CD4-positive, alpha-beta T cell treated with Interleukin-17A for 4 hours (primary cell): ENCODE results near the gene NLRP4.
"Not testable (repeated sequence)": the region's sequence is repeated elsewhere in the genome, so short reads cannot be mapped to it uniquely, and the experiment has no call there.

Experiments used
- DNase-seq: peaks from one replicate; pipeline ENCODE4 v3.0.0-alpha.2; 2020; ENCODE audit warnings: mixed read lengths

Gene NLRP4

DNA sequence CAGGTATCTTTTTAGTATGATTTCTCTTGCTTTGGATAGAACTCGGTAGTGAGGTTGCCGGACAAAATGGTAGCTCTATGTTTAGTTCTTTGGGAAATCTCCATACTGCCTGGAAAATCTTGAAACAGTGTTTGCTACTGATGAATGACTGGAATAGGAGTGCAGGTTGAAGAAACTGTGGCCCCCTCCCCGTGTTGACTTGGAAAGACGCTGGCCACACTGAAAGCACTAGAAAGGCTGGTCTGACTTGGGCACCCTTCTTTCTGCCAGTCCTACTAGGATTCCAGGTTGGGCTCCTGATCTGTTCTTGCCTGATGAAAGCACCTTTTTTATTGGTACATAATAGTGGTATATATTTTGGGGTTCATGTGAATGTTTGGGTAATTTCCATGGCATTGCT lies 46.3 kb downstream of the NLRP4 start:
- DNase-seq: no peak

DNA sequence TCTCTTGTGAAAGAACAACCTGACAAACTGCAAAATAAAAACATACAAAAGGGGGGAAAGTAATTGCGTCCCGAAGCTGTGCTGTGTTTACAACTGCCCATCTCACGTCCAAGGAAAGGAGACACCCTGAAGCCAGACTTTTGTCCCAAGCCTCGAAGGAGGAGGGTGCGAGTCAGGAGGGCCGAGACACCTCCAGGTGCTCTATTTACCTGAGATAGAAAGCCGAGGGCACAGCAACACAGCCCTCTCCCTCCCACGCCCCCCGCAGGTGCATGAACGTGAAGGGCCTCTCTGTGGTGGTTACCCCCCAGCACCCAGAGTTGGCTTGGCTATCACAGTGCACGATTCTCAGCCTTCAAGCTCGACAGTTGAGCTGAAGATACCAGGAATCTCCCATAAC lies 62.6 kb downstream of the NLRP4 start:
- no peak for DNase-seq

DNA sequence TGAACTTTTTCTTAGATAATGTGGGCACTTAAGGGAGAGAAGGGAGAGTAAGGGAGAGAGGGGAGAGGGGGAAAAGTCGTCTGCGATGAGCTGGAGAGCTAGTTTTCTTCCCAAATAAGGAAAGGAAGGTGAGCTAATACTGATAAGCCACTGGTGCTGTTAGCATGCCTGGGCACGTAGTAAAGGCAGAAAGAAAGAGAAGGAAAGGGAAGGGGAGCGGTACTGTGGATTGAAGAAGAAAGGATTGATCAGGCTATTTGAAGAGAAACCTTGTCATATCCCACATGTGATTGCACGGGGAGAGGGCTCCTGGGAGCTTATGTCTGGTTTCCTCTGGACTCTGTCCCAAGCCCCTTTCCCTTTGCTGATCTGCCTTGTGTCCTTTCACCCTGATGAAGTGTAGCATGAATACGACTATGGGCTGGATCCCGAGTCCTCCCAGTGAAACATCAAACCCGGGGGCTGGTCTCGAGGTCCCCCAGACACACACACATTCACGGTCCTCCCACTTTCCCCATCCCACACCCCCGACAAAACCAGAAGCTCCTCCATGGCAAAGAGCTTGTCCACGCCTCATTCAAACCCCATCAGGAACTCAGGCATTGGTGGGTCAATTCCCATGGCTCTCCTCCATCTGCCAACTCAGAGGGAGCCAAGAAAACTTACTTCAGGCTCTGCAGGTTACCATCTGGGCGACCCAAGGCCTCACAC lies 65.2 kb downstream of the NLRP4 start:
- DNase-seq: no peak

DNA sequence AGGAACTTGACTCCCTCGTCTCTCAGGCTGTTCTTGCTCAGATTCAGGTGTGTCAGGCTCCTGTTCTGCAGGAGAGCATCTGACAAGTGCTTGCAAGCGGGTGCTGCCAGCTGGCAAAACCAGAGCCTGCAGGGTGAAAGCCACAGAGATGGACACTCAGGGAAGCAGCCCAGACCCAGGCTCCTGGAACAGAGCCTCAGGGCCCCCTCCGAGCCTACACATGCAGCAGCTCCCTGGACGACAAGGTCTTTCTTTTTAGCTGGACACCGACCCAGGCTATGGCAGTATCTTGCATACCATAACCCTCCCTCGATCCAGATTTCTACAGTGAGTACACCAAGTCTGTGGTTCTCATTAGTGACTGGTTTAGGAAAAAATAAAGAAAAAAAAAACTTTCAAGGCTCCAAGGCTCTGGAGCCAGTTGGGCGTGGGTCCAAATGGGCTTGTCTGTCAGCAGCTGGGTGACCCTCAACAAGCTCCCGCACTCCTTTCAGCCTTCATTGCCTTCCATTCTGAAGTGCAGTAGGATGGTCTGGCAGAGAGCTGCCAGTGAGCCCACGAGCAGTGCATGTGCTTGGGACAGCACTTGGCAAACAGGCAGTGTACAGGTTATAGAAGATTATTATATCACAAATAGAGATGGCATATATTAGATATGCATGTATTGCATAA lies 65.9 kb downstream of the NLRP4 start:
- DNase-seq: no peak

DNA sequence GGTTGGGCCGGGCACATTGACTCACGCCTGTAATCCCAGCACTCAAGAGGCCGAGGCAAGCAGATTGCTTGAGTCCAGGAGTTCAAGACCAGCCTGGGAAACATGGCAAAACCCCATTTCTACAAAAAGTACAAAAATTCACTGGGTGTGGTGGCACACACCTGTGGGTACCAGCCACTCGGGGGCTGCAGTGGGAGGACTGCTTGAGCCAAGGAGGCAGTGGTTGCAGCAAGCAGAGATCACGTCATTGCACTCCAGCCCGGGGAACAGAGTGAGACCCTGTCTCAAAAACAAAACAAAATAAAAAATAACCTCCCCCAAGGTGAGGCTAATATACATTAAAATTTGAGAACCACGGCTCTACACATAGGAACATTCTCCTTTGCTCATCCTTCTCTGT lies 70.9 kb downstream of the NLRP4 start:
- no peak for DNase-seq

DNA sequence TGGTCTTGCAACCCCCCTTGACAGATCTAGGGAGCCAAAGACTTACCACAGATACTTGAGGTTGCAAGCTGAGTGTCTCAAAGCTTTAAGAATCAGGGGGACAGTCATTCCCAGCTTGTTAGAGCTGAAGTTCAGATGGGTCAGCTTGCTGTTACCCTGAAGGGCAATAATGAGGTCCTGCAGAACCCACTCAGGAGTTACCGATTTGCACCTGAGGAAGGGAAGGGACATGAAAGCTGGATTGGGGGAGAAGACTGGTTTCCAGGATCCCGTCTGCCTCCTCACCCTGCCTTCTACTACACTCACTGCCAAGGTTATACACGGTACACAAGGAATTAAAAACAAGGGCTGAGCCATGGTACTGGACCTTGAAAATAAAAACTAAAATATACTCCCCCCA lies 71.4 kb downstream of the NLRP4 start:
- no peak for DNase-seq

DNA sequence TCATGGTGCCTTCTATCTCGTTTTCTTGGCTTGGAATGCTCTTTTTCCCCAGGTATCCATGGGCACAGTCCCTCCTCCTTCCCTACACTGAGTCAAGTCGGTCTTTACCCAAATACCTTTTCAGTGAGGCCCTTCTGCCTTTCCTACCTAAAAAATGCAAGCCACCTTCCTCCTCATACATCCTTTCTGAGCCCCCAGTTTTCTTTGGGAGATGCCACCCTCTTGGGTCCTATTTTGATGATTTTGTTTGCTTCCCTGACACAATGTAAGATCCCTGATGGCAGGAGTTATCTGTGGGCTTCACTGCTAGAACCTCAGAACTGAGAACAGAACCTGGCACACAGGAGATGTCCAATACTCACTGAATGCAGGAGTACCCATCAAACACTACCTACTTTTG lies 73.5 kb downstream of the NLRP4 start:
- DNase-seq: no peak

DNA sequence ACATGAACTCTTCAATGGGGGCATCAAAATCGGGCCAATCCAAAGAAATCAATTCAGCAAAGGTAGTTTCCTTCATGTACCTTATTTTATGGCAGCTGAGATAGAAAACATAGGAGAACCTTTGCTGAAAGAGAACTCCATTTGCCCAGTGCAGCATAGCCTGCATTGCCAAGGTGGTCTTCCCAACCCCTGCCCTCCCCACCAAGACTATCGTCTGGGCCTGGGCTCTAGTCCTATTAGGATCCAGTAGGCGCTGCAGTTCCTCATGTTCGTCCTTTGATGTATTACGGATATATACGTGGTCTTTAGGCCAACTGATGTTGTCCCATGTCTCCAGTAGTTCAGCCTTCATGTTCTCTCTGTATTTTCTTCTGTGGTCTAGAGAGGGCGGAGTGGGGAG lies 76.6 kb downstream of the NLRP4 start:
- DNase-seq: no peak

DNA sequence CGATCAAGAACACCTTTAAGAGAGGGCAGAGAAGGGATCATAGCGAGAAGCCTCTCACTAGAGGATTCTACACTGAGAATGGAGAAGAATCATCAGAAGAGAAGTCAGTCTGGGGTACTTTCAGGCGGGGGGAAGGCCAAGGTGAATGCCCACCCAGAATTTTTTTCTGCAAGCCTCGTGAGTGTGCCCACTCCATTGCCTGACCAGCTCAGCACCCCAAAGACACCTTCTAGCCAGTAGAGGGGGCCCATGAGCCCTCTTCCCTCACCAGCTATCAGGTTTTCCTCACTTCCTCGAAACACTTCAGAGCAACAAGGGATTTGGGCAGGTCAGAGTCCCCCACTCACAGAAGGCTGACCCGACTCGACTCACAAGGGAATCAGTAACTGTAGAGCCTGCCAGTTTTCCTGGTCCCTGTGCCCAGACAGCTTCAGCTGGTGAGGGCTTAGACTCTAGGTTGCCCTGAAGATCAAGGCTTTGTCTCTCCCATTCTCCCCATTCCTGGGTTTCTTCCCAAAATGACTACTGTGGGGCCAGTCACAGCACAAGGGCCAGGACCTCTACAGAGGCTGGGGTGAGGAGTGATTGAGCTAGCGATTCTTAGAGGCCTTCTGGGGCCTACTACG lies 77.4 kb downstream of the NLRP4 start:
- DNase-seq: no peak

DNA sequence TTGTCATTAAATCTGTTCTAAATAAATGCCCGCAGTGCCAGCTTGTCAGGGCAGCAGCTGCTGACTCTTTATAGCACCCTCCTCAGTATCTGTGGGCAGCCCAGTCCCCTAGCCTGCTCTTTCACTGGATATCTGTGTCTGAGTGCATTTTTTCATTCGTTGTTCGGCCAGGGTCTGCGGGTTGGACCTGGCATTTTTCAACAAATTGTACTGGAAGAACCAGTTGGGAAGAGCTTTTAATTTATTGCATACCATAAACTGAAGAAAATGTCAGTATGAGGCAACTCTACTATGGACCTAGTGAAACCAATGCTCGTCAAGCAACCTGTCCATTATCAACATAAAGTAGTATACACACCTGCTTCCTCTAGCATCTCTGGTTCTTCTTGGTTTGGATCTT lies 87.2 kb downstream of the NLRP4 start:
- no peak for DNase-seq

DNA sequence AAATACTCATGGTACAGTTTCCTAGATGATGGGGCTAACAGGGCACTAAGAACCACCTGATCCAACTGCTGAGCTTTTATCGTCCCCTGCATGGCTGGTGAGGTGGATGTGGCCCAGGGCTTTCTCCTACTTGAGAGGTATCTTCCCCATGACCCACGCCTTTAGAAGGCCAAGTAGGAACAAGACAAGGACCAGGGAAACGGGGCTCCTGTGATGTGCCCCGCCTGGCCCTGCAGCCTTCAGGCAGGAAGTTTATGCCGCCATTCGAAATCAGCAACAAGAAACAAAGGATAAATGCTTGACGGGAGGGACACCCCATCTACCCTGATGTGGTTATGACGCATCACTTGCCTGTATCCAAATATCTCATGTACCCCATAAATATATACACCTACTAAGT lies 91.7 kb downstream of the NLRP4 start:
- no peak for DNase-seq

DNA sequence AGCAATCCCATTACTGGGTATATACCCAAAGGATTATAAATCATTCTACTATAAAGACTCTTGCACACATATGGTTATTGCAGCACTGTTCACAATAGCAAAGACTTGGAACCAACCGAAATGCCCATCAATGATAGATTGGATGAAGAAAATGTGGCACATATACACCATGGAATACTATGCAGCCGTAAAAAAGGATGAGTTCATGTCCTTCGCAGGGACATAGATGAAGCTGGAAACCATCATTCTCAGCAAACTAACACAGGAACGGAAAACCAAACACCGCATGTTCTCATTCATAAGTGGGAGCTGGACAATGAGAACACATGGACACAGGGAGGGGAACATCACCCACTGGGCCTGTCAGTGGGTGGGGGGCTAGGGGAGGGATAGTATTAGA lies 92.9 kb downstream of the NLRP4 start:
- DNase-seq: not testable (repeated sequence)

DNA sequence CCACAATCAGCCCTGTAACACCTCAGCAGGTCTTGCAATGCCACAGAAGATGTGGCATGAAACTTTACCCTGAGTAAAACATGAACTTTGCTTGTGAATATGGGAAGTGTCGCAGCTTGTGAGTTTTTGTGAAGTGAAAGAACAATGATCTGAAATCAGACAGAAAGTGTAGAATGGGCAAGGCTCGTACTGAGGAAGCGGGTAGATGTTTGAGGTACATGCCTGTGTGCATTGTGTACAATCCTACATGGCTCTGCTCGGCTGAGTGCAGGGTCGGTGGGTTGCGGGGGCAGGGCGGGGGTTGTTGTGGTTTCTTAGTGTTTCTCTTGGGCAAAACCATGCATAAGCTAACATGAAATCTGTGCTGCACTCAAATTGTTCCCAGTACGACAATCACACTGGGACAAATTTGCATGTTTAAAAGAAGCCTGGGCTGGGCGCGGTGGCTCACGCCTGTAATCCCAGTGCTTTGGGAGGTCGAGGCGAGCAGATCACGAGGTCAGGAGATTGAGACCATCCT lies 94.7 kb downstream of the NLRP4 start:
- DNase-seq: no peak
